H9 (cell line): ENCODE results near the gene CCL17. TPM values are rescaled to one million over a fixed set of nuclear protein-coding genes. Genes with fewer than 3 reads are reported as not detected.

Experiments
- DNase-seq: peaks from one replicate; pipeline ENCODE4 v3.0.0-alpha.2; 2017
- H2AFZ ChIP-seq: one replicate; pipeline ENCODE4 v1.6.1; 2013; ENCODE audit warnings: mild to moderate bottlenecking, low read length, control low read depth, moderate library complexity
- H2AK5ac ChIP-seq: 2 replicates; pipeline ENCODE4 v1.6.1; 2013; ENCODE audit warnings: low read length, control low read depth, mixed read lengths; ENCODE audit not compliant: insufficient read length
- H2BK120ac ChIP-seq: one replicate; pipeline ENCODE4 v1.6.1; 2013; ENCODE audit warnings: low read depth, mild to moderate bottlenecking, low read length, control low read depth, inconsistent platforms; ENCODE audit not compliant: poor library complexity, severe bottlenecking
- H2BK12ac ChIP-seq: 2 replicates; pipeline ENCODE4 v1.6.1; 2013; ENCODE audit warnings: low read length, control low read depth, mixed read lengths, low read depth; ENCODE audit not compliant: insufficient read length
- H2BK15ac ChIP-seq: 2 replicates; pipeline ENCODE4 v1.6.1; 2013; ENCODE audit warnings: low read depth, low read length, control low read depth
- H2BK20ac ChIP-seq: one replicate; pipeline ENCODE4 v1.6.1; 2013; ENCODE audit warnings: low read depth, mild to moderate bottlenecking, low read length, control low read depth, inconsistent platforms; ENCODE audit not compliant: poor library complexity, severe bottlenecking
- H2BK5ac ChIP-seq: 2 replicates; pipeline ENCODE4 v1.6.1; 2013; ENCODE audit warnings: low read length, control low read depth, mixed read lengths; ENCODE audit not compliant: insufficient read length
- H3K14ac ChIP-seq: 2 replicates; pipeline ENCODE4 v1.6.1; 2013; ENCODE audit warnings: low read length, control low read depth; ENCODE audit not compliant: insufficient read depth
- H3K18ac ChIP-seq: 2 replicates; pipeline ENCODE4 v1.6.1; 2013; ENCODE audit warnings: low read depth, mild to moderate bottlenecking, mixed read lengths, low read length, control low read depth; ENCODE audit not compliant: insufficient read length
- H3K23ac ChIP-seq: 2 replicates; pipeline ENCODE4 v1.6.1; 2013; ENCODE audit warnings: low read length, control low read depth, mixed read lengths, low read depth; ENCODE audit not compliant: insufficient read length
- H3K23me2 ChIP-seq: 2 replicates; pipeline ENCODE4 v1.6.1; 2013; ENCODE audit warnings: low read depth, mild to moderate bottlenecking, mixed read lengths, low read length, control low read depth; ENCODE audit not compliant: insufficient read length, poor library complexity, severe bottlenecking
- H3K27ac ChIP-seq: 2 replicates; pipeline ENCODE4 v1.5.1; 2013; ENCODE audit warnings: low read length, control low read depth, mixed read lengths, low read depth; ENCODE audit not compliant: insufficient read length
- H3K27me3 ChIP-seq: 2 replicates; pipeline ENCODE4 v1.6.1; 2013; ENCODE audit warnings: low read length, control low read depth, inconsistent platforms; ENCODE audit not compliant: insufficient read depth
- H3K4ac ChIP-seq: 2 replicates; pipeline ENCODE4 v1.6.1; 2013; ENCODE audit warnings: low read depth, mild to moderate bottlenecking, control low read depth, inconsistent platforms, low read length, moderate library complexity
- H3K4me1 ChIP-seq: 2 replicates; pipeline ENCODE4 v1.6.1; 2013; ENCODE audit warnings: low read length, control low read depth, inconsistent platforms; ENCODE audit not compliant: insufficient read depth
- H3K4me2 ChIP-seq: 2 replicates; pipeline ENCODE4 v1.6.1; 2013; ENCODE audit warnings: low read length, control low read depth, mixed read lengths; ENCODE audit not compliant: insufficient read length, insufficient read depth
- H3K56ac ChIP-seq: 2 replicates; pipeline ENCODE4 v1.6.1; 2013; ENCODE audit warnings: low read depth, mild to moderate bottlenecking, mixed read lengths, low read length, control low read depth; ENCODE audit not compliant: insufficient read length
- H3K79me1 ChIP-seq: 2 replicates; pipeline ENCODE4 v1.6.1; 2013; ENCODE audit warnings: low read depth, mild to moderate bottlenecking, moderate library complexity, low read length, control low read depth, inconsistent platforms; ENCODE audit not compliant: insufficient read depth, poor library complexity, severe bottlenecking
- H3K79me2 ChIP-seq: 2 replicates; pipeline ENCODE4 v1.6.1; 2013; ENCODE audit warnings: low read length, control low read depth, inconsistent platforms; ENCODE audit not compliant: insufficient read depth
- H3K9ac ChIP-seq: 2 replicates; pipeline ENCODE4 v1.6.1; 2013; ENCODE audit warnings: low read length, control low read depth, mixed read lengths; ENCODE audit not compliant: insufficient read length; ENCODE audit errors: extremely low read depth
- H3K9me3 ChIP-seq: one replicate; pipeline ENCODE4 v1.6.1; 2013; ENCODE audit warnings: low read depth, low read length, inconsistent platforms; ENCODE audit not compliant: control insufficient read depth
- H3T11ph ChIP-seq: one replicate; pipeline ENCODE4 v1.6.1; 2013; ENCODE audit warnings: mild to moderate bottlenecking, low read length, control low read depth, inconsistent platforms
- H4K20me1 ChIP-seq: one replicate; pipeline ENCODE4 v1.6.1; 2013; ENCODE audit not compliant: control insufficient read depth, insufficient read length, insufficient read depth
- H4K5ac ChIP-seq: 2 replicates; pipeline ENCODE4 v1.6.1; 2013; ENCODE audit warnings: low read depth, mild to moderate bottlenecking, mixed read lengths, low read length, control low read depth; ENCODE audit not compliant: insufficient read length
- H4K8ac ChIP-seq: replicated peaks from 2 replicates; pipeline ENCODE4 v1.6.1; 2013; ENCODE audit warnings: low read length, control low read depth, mixed read lengths, low read depth; ENCODE audit not compliant: insufficient read length
- H4K91ac ChIP-seq: 2 replicates; pipeline ENCODE4 v1.6.1; 2013; ENCODE audit warnings: low read depth, mild to moderate bottlenecking, moderate library complexity, mixed read lengths, low read length, control low read depth; ENCODE audit not compliant: insufficient read length
- H3K27ac Mint-ChIP-seq, 3 experiments: 2 replicates in 2 of 3; 3 replicates in 1 of 3; pipeline ENCODE4 v1.8.0; 2020 to 2021; ENCODE audit warnings: mixed read lengths in 3 of 3, mild to moderate bottlenecking in 1 of 3, moderate library complexity in 1 of 3
- H3K27me3 Mint-ChIP-seq: 2 replicates; pipeline ENCODE4 v1.8.0; 2021; ENCODE audit warnings: low read depth, mild to moderate bottlenecking, moderate library complexity, mixed read lengths
- H3K36me3 Mint-ChIP-seq, 3 experiments: 2 replicates in 2 of 3; 3 replicates in 1 of 3; pipeline ENCODE4 v1.8.0; 2020 to 2021; ENCODE audit warnings: low read depth in 3 of 3, mixed read lengths in 3 of 3; ENCODE audit not compliant: insufficient read depth in 1 of 3
- H3K4me1 Mint-ChIP-seq, 2 experiments: 2 replicates each; pipeline ENCODE4 v1.8.0; 2020; ENCODE audit warnings: mixed read lengths in 2 of 2
- H3K4me3 Mint-ChIP-seq, 2 experiments: 2 replicates in 1 of 2; 3 replicates in 1 of 2; pipeline ENCODE4 v1.8.0; 2020 to 2021; ENCODE audit warnings: mild to moderate bottlenecking in 2 of 2, mixed read lengths in 2 of 2, moderate library complexity in 1 of 2
- H3K9me3 Mint-ChIP-seq, 2 experiments: 2 replicates in 1 of 2; 3 replicates in 1 of 2; pipeline ENCODE4 v1.8.0; 2020; ENCODE audit warnings: mild to moderate bottlenecking in 2 of 2, mixed read lengths in 2 of 2, moderate library complexity in 1 of 2
- WGBS: extraction: QIAGEN DNeasy Blood & Tissue Kit; methylation state at CpG from one replicate; pipeline ENCODE4 v1.1.7; 2013; ENCODE audit warnings: missing lambda C conversion rate, low lambda C conversion rate, mixed read lengths; ENCODE audit not compliant: insufficient read length; ENCODE audit errors: extremely low coverage; 5-methylcytosine and 5-hydroxymethylcytosine counted together
- total RNA-seq: library from RNA; stranded (reverse); gene quantifications from 2 replicates; pipeline ENCODE4 v1.2.1, GENCODE V29; 2021
- TF ChIP-seq, protein P1 (sequence below): fragments of 200-600 bp; sonication (generic); conservative IDR thresholded peaks from 3 replicates; pipeline ENCODE4 v1.8.0; 2021; ENCODE audit warnings: antibody characterized with exemption, mild to moderate bottlenecking

The CCL17 gene
- total RNA-seq, 1 experiment from 2014 or later: not detected

DNA sequence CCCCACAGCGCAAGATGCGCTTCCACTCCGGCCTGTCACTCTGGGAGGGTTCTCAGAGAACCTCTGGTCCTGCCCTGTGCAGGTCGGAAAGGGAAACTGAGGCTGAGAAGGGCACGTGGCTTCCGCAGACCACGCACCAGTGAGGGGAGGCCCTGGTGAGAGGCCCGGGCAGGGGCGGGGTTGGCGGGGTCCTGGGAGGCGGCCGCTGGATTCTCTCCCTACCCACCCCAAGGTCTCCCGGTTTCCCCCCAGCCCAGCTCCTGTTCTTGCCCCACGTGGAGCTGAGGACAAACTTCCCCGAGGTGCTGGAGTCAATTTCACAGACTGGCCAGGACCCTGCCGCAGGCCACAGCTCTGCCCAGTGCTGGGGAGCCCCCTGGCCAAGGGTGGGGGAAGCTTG is 11.5 kb downstream of the CCL17 start:
- H2BK5ac ChIP-seq: no peak overlapping the region
- H3K27ac ChIP-seq: no peak overlapping the region
- peak overlapping the region; percentile 76 for H3K18ac ChIP-seq
- H3K9ac ChIP-seq: no peak overlapping the region
- peak overlapping the region; percentile 89 for H3K14ac ChIP-seq
- peaks cover 0 to 3% of the 10 kb centered on the region in 2 experiments; a peak in 1 of 5 replicates for H3K9me3 Mint-ChIP-seq
- no peak overlapping the region for H4K91ac ChIP-seq
- H3K56ac ChIP-seq: no peak overlapping the region
- H3K4me3 Mint-ChIP-seq: no peak overlapping the region
- TF ChIP-seq, protein P1, sequence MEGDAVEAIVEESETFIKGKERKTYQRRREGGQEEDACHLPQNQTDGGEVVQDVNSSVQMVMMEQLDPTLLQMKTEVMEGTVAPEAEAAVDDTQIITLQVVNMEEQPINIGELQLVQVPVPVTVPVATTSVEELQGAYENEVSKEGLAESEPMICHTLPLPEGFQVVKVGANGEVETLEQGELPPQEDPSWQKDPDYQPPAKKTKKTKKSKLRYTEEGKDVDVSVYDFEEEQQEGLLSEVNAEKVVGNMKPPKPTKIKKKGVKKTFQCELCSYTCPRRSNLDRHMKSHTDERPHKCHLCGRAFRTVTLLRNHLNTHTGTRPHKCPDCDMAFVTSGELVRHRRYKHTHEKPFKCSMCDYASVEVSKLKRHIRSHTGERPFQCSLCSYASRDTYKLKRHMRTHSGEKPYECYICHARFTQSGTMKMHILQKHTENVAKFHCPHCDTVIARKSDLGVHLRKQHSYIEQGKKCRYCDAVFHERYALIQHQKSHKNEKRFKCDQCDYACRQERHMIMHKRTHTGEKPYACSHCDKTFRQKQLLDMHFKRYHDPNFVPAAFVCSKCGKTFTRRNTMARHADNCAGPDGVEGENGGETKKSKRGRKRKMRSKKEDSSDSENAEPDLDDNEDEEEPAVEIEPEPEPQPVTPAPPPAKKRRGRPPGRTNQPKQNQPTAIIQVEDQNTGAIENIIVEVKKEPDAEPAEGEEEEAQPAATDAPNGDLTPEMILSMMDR: no peak
- no peaks in the 10 kb centered on the region for H3K79me2 ChIP-seq
- H3K79me1 ChIP-seq: no peaks in the 10 kb centered on the region
- no peak for DNase-seq
- no peaks in the 10 kb centered on the region for H3K27me3 ChIP-seq
- no peak overlapping the region for H2AK5ac ChIP-seq
- no peak overlapping the region for H3K4ac ChIP-seq
- no peak overlapping the region for H4K8ac ChIP-seq
- no peak overlapping the region for H3T11ph ChIP-seq
- H2BK15ac ChIP-seq: no peak overlapping the region
- H2BK20ac ChIP-seq: no peak overlapping the region
- no peaks in the 10 kb centered on the region for H3K36me3 Mint-ChIP-seq
- H4K5ac ChIP-seq: no peak overlapping the region
- H4K20me1 ChIP-seq: no peaks in the 10 kb centered on the region
- no peak overlapping the region for H2BK12ac ChIP-seq
- no peak overlapping the region for H2AFZ ChIP-seq
- H3K9me3 ChIP-seq: no peaks in the 10 kb centered on the region
- no peak overlapping the region for H3K4me2 ChIP-seq
- no peak overlapping the region for H2BK120ac ChIP-seq
- no peak overlapping the region for H3K23ac ChIP-seq
- H3K27me3 Mint-ChIP-seq: peaks cover 1% of the 10 kb centered on the region
- H3K27ac Mint-ChIP-seq: no peak overlapping the region
- H3K4me1 ChIP-seq: no peaks in the 10 kb centered on the region
- WGBS: no CpG with 5 or more reads among the region's 16 CpGs
- peaks cover 5% of the 10 kb centered on the region for H3K23me2 ChIP-seq
- peaks cover 14 to 30% of the 10 kb centered on the region in 2 experiments for H3K4me1 Mint-ChIP-seq
